Neural cell (in vitro differentiated cells): ENCODE results near the gene ROBO1.

ENCODE experiments used
- EP300 ChIP-seq: fragments of 450-650 bp; conservative IDR thresholded peaks from 2 replicates; pipeline ENCODE4 v1.6.1; 2014; ENCODE audit warnings: antibody characterized with exemption, mild to moderate bottlenecking, moderate library complexity; ENCODE audit not compliant: poor library complexity, severe bottlenecking
- EZH2 ChIP-seq: fragments of 200-600, 300-800 bp; shearing (Covaris generic), sonication (generic); IDR thresholded peaks from 2 replicates; pipeline ENCODE4 v1.6.1; 2014; ENCODE audit warnings: antibody characterized with exemption, low read length, borderline replicate concordance, mild to moderate bottlenecking; ENCODE audit not compliant: insufficient read depth, poor library complexity, severe bottlenecking
- MXI1 ChIP-seq: fragments of 450-650 bp; conservative IDR thresholded peaks from 2 replicates; pipeline ENCODE4 v1.6.1; 2014; ENCODE audit warnings: antibody characterized with exemption, mild to moderate bottlenecking; ENCODE audit not compliant: poor library complexity, severe bottlenecking
- POLR2AphosphoS5 ChIP-seq: IDR thresholded peaks from 2 replicates; pipeline ENCODE4 v1.6.1; 2012
- RAD21 ChIP-seq: fragments of 450-650 bp; conservative IDR thresholded peaks from 2 replicates; pipeline ENCODE4 v1.6.1; 2014; ENCODE audit warnings: antibody characterized with exemption, mild to moderate bottlenecking, moderate library complexity
- TAF1 ChIP-seq: IDR thresholded peaks from 2 replicates; pipeline ENCODE4 v1.6.1; 2012; ENCODE audit warnings: low read depth
- TF ChIP-seq, protein P1 (sequence below): fragments of 450-650 bp; IDR thresholded peaks from 2 replicates; pipeline ENCODE4 v1.5.1; 2014; ENCODE audit warnings: antibody characterized with exemption, mild to moderate bottlenecking, moderate library complexity; ENCODE audit not compliant: poor library complexity, severe bottlenecking

DNA sequence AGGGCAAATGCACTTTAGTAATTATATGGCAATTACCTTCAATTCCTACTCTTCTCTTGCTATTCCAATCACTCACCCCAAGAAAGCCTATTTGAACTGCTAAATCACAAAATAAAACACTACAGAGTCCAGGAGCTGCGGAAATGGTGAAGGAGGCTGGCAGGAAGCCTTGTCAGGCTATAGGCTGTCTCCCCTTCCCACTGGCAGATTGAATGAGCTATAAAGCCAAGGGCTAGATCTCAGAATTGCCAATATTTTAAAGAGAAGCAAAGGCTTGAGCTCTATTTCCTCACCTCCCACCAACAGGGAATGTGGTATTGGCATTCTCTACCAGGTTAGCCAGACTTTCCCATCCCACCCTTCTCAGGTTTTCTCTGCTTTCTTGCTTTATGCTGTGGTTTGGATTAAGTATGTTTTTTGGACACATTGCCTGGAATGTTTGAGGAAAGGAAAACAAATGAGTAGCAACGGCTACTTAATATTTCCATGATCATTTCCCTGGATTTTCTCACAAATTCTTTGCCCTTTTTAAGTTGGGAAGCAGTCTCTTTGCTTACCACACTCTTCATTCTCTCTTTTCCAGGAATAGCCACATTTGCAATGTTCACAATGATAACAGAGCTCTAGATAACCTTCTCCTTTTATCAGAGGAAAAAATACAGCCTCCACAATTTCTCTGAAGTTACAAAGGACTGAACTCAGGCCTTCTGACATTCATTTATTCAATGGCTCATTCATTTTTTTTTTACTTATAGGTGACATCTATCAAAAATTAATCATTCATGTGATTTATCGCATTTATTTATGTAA lies 1125.4 kb downstream of the ROBO1 start:
- TF ChIP-seq POLR2AphosphoS5 (no peak), RAD21 (no peak), EP300 (no peak), EZH2 (no peak), TAF1 (no peak), MXI1 (no peak)
- TF ChIP-seq, protein P1, sequence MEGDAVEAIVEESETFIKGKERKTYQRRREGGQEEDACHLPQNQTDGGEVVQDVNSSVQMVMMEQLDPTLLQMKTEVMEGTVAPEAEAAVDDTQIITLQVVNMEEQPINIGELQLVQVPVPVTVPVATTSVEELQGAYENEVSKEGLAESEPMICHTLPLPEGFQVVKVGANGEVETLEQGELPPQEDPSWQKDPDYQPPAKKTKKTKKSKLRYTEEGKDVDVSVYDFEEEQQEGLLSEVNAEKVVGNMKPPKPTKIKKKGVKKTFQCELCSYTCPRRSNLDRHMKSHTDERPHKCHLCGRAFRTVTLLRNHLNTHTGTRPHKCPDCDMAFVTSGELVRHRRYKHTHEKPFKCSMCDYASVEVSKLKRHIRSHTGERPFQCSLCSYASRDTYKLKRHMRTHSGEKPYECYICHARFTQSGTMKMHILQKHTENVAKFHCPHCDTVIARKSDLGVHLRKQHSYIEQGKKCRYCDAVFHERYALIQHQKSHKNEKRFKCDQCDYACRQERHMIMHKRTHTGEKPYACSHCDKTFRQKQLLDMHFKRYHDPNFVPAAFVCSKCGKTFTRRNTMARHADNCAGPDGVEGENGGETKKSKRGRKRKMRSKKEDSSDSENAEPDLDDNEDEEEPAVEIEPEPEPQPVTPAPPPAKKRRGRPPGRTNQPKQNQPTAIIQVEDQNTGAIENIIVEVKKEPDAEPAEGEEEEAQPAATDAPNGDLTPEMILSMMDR = no peak
